Kidney (tissue), 14 donors: ENCODE measurements around the gene TTR. TPM values are rescaled to one million over a fixed set of nuclear protein-coding genes. Genes with fewer than 3 reads are reported as not detected.

Experiments
- DNase-seq, 5 donors: peaks; one replicate each; pipeline ENCODE4 v3.0.0-alpha.2; 2013 to 2020
- FAIRE-seq: peaks from 2 replicates; lab custom pipeline; 2012; peaks lifted over from hg19 to GRCh38; lab: Jason Lieb, UNC
- H3K27ac ChIP-seq, 2 donors: one replicate each; pipeline ENCODE4 v1.7.0; 2013; ENCODE audit warnings: low read depth in 2 of 2, low read length in 2 of 2, inconsistent platforms in 1 of 2
- H3K27me3 ChIP-seq: one replicate; pipeline ENCODE4 v1.7.1; 2013; ENCODE audit warnings: low read length, inconsistent platforms; ENCODE audit not compliant: control insufficient read depth, insufficient read depth
- H3K36me3 ChIP-seq, 3 donors: one replicate each; pipeline versions ENCODE4 v1.7.0 to v1.7.1; 2013; ENCODE audit warnings: low read length in 3 of 3, control low read depth in 1 of 3, inconsistent platforms in 1 of 3; ENCODE audit not compliant: insufficient read depth in 3 of 3, control insufficient read depth in 2 of 3
- H3K4me1 ChIP-seq, 3 donors: one replicate each; pipeline versions ENCODE4 v1.7.0 to v1.7.1; 2013; ENCODE audit warnings: low read length in 3 of 3, inconsistent platforms in 1 of 3, low read depth in 1 of 3; ENCODE audit not compliant: control insufficient read depth in 2 of 3, insufficient read depth in 2 of 3
- H3K4me3 ChIP-seq, 3 donors: one replicate each; pipeline versions ENCODE4 v1.7.0 to v1.8.1; 2013; ENCODE audit warnings: low read length in 3 of 3, control low read depth in 1 of 3, inconsistent platforms in 1 of 3
- H3K9ac ChIP-seq, 3 donors: one replicate each; pipeline versions ENCODE4 v1.7.0 to v1.7.1; 2013; ENCODE audit warnings: low read length in 3 of 3, control low read depth in 1 of 3, inconsistent platforms in 1 of 3
- H3K9me3 ChIP-seq, 3 donors: one replicate each; pipeline versions ENCODE4 v1.7.0 to v1.7.1; 2013; ENCODE audit warnings: low read length in 3 of 3, control low read depth in 1 of 3, inconsistent platforms in 1 of 3; ENCODE audit not compliant: control insufficient read depth in 2 of 3, insufficient read depth in 1 of 3
- intact Hi-C: fragments of 100-400 bp; cut with DNase I; formaldehyde crosslinking; loops from one replicate; pipeline ENCODE4 v1.11.1; 2022
- polyA plus RNA-seq: library from polyadenylated mRNA; stranded (reverse); fragments of 350-450 nt; fragmentation: Illumina TruSeq; extraction: RNeasy Lipid Tissue Mini Kit (QIAGEN cat#74804); gene quantifications from one replicate; pipeline ENCODE4 v1.2.3, GENCODE V29; 2014; ENCODE audit warnings: low read depth, low replicate concordance; ENCODE audit not compliant: insufficient read depth
- total RNA-seq: library from RNA; stranded (reverse); fragmentation: NEBNext Ultra II Directional; extraction: Animal tissue kit (Norgen Biotek cat#: 25700); gene quantifications from one replicate; pipeline ENCODE4 v1.2.1, GENCODE V29; 2021
- TF ChIP-seq, protein P1 (sequence below): IDR thresholded peaks from 3 replicates; pipeline ENCODE4 v1.5.1; 2012; ENCODE audit warnings: mild to moderate bottlenecking, moderate library complexity, borderline replicate concordance; ENCODE audit not compliant: insufficient read depth; ENCODE audit errors: extremely low read depth
- donor health status: control.
- donor health status: control.
- donor health status: control.
- donor health status: control.
- donor health status: control.
- donor health status: DM: yes; HTN: yes; CAD: no.
- donor health status: Normal renal cell carcinoma (clear cell type).

The TTR gene
- total and polyA plus RNA-seq, 2 donors from 2014 or later = 4.4 TPM; not detected in 1

DNA sequence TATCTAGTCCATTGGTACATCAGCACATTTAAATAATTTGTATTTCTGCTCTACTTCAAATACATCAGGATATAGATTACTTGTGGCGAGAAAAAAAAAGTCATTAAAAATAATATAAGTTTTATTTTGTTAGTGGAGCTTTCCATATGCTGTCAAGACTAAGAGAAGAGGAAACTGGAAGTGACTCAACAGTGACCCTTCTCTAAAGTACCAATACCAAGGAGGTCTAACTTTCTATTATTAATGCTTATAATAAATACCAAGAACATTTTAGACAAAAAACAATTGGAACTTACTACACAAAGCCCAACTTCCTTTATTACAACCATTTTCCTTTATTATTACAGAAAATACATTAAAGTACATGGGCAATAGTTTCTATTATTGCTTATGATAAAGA lies 39.8 kb downstream of the TTR start:
- Histone ChIP-seq H3K9ac (no peak overlapping the region), H3K36me3 (no peaks in the 10 kb centered on the region), H3K27me3 (no peaks in the 10 kb centered on the region), H3K9me3 (no peaks in the 10 kb centered on the region), H3K4me3 (no peak overlapping the region), H3K4me1 (no peaks in the 10 kb centered on the region), H3K27ac (no peak overlapping the region)
- intact Hi-C loops = no loop called here
- DNase-seq (no peak), FAIRE-seq (no peak)
- TF ChIP-seq, protein P1, sequence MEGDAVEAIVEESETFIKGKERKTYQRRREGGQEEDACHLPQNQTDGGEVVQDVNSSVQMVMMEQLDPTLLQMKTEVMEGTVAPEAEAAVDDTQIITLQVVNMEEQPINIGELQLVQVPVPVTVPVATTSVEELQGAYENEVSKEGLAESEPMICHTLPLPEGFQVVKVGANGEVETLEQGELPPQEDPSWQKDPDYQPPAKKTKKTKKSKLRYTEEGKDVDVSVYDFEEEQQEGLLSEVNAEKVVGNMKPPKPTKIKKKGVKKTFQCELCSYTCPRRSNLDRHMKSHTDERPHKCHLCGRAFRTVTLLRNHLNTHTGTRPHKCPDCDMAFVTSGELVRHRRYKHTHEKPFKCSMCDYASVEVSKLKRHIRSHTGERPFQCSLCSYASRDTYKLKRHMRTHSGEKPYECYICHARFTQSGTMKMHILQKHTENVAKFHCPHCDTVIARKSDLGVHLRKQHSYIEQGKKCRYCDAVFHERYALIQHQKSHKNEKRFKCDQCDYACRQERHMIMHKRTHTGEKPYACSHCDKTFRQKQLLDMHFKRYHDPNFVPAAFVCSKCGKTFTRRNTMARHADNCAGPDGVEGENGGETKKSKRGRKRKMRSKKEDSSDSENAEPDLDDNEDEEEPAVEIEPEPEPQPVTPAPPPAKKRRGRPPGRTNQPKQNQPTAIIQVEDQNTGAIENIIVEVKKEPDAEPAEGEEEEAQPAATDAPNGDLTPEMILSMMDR = no peak

GRCh38 chr18:31632356-31632755 lies 40.7 kb downstream of the TTR start:
- Histone ChIP-seq H3K36me3 (no peaks in the 10 kb centered on the region), H3K4me1 (no peaks in the 10 kb centered on the region), H3K9ac (no peak overlapping the region), H3K4me3 (no peak overlapping the region), H3K9me3 (no peaks in the 10 kb centered on the region), H3K27ac (no peak overlapping the region), H3K27me3 (no peaks in the 10 kb centered on the region)
- TF ChIP-seq, protein P1 = no peak
- intact Hi-C loops = no loop called here
- DNase-seq (no peak), FAIRE-seq (no peak)

GRCh38 chr18:31633392-31634330 lies 42.0 kb downstream of the TTR start:
- Histone ChIP-seq H3K27ac (no peak overlapping the region), H3K4me1 (no peaks in the 10 kb centered on the region), H3K9me3 (no peaks in the 10 kb centered on the region), H3K9ac (no peak overlapping the region), H3K36me3 (no peaks in the 10 kb centered on the region), H3K4me3 (no peak overlapping the region), H3K27me3 (no peaks in the 10 kb centered on the region)
- TF ChIP-seq, protein P1 = no peak
- no peak for FAIRE-seq
- intact Hi-C loops = no loop called here
- DNase-seq = no peak
